AG09319 (cell line): ENCODE results near the gene USP34.

Source experiments
- DNase-seq: peaks from one replicate; pipeline ENCODE4 v3.0.0-alpha.2; 2010; ENCODE audit warnings: low read depth; ENCODE audit errors: extremely low read depth
- CTCF ChIP-seq: IDR thresholded peaks from 2 replicates; pipeline ENCODE4 v1.5.1; 2011; ENCODE audit warnings: low read depth, mild to moderate bottlenecking, inconsistent platforms, low read length, moderate library complexity

USP34 gene

DNA sequence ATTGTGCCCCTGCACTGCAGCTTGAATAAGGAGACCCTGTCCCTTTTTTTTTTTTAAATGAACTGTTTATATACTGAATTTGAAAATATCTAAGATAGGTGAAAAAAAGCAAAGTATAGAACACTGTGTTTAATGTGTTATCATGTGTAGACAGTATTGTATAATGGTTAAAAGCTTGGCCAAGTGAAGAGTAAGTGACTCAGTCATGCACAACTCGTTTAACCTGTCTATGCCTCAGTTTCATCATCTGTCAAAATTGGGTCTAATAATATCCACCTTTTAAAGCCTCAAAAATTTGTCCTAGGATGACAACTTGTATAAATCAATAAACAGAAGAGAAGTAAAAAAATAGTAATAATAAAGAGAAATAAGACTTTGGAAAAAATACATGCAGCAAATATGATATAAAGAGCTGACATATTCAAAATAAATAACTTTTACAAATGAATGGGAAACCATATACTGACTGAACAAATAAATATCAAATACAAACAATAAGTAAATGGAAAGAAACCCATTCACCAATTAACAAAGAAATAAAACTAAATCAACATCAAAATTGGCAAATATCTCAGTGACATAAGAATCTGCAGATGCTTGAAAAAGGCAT, 195.2 kb downstream of the USP34 start:
- TF ChIP-seq CTCF, result no peak
- no peak for DNase-seq

DNA sequence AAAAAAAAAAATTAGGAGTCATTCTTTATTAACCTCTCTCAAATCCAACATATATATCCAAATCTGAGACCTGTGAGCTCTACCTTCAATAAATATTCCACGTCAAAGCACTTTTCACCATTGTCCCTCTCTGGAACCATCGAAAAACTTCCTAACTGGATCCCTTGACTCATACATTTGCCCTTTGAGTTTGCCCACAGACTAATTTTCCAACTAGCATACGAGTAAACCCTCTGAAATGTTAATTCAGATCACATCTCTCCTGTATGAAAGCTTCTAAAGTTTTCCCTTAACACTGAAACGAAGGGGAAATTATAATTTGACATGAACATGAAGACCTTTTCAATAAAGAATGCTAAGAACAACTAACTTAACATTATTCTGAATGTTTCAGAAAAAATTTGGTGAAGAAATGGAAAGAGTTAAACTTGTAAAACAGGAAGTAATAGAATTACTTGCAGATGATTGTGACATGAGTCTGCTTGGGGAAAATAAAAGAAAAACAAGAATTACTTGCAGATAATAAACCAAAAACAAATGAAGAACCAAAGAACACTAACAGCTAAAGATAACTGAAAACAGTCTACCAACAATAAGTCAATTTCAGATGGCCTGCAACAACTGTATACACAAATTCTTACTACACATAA, 198.3 kb downstream of the USP34 start:
- no peak for TF ChIP-seq CTCF

DNA sequence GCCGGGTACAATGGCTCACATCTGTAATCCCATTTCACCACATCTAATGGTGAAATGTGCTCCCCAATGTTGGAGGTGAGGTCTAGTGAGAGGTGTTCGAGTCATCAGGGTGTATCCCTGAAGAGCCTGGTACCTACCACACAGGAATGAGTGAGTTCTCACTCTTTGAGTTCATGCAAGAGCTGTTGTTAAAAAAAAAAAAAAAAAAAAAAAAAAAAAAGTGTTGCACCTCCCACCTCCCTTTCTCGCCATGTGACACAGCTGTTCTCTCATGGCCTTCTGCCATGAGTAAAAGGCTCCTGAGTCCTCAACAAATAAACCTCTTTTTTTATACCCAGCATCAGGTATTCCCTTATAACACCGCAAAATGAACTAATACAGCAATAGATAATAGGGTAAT, 202.6 kb downstream of the USP34 start:
- DNase-seq, result no peak
- TF ChIP-seq CTCF, result no peak

More for the DNA sequence above, 198.3 kb downstream of the USP34 start:
- DNase-seq, result no peak

DNA sequence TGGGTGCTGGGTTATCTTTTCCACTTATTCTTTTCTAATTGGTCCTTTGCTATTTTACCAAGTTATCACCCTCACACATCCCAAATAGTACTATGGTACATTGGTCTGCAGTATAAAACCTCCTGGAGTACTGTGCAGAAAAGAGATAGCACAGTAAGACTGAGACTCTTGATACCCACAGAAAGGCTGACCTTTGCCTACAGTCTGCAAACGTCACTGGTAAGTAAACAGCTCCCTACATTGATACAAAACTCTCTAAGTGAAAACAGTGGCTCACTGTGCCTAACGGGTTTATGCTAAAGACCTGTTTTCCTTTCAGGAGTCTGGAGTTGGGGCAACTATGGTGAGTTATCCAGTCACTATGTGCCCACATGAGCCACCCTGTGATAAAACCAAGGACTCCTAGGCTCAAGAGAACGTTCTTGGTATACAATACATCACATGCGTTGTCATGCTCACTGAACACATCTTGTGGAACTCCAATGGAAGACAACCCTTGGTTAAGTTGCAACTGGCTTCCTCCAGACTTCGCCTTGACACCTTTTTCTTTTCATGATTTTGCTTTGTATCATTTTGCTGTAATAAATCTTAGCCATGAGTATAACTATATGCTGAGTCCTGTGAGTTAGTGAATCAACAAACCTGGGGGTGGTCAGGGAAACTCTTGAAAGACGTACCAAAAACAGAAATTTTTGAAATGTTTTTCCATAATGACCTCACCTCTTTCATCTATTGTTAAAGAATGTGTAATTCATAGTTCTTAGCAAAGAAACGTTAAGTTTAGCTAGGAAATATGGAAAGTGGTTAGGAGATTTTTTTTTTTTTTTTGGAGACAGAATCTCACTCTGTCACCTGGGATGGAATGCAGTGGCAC, 204.0 kb downstream of the USP34 start:
- no peak for TF ChIP-seq CTCF
- no peak for DNase-seq

- no peak for DNase-seq
- TF ChIP-seq CTCF, result no peak
Observed at GRCh38 chr2:61263830-61264229, 207.1 kb downstream of the USP34 start.

GRCh38 chr2:61262699-61263098, 208.2 kb downstream of the USP34 start:
- DNase-seq, result no peak
- no peak for TF ChIP-seq CTCF

DNA sequence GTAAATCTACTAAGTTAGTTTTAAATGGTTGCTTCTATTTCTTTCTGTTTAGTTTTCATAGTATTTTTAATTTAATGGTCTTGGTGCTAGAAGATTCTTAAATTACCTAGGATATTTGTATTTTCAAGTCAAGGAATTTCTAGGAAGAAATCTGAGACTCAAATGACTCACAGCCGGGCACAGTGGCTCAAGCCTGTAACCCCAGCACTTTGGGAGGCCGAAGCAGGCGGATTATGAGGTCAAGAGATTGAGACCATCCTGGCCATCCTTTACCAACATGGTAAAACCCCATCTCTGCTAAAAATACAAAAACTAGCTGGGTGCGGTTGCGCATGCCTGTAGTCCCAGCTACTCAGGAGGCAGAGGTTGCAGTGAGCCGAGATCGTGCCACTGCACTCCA, 213.4 kb downstream of the USP34 start:
- TF ChIP-seq CTCF, result no peak
- DNase-seq, result no peak
